ENCODE measurements around the gene SYPL1. TPM values are rescaled to one million over a fixed set of nuclear protein-coding genes. Genes with fewer than 3 reads are reported as not detected.

SYPL1 gene
- total RNA-seq, 1 experiment from 2014 or later: 78.0 TPM

- ChIA-PET CTCF (no interaction called here), POLR2A (no interaction called here), RAD21 (ENCODE audit: low non-redundant PET in 1 of 2, low total read pairs in 2 of 2, uncharacterized antibody in 2 of 2, unreplicated experiment in 2 of 2) (no interaction called here)
- no peak overlapping the region for H3K4me2 ChIP-seq (ENCODE audit: low read length)
- no peak overlapping the region for H3K9ac ChIP-seq (ENCODE audit: low read length)
- H3K9me2 ChIP-seq (ENCODE audit: insufficient read depth): no peaks in the 10 kb centered on the region
- H3K27me3 ChIP-seq (ENCODE audit: insufficient read depth, low read length): no peaks in the 10 kb centered on the region
- ATAC-seq (no peak), DNase-seq (ENCODE audit: low read depth, low spot score) (no peak)
- intact Hi-C loops (cut with micrococcal nuclease): loop anchor here (10.0 kb wide), 1 partner anchor 464 kb away; the partner anchor contains the start of gene EFCAB10
- H3K9me3 ChIP-seq (ENCODE audit: control insufficient read depth in 1 of 2, insufficient read depth in 1 of 2, low read depth in 1 of 2, low read length in 2 of 2): no peaks in the 10 kb centered on the region
- BruUV-seq (replicated peaks): no TSS peak
- no peaks in the 10 kb centered on the region for H3K36me3 ChIP-seq (ENCODE audit: control insufficient read depth in 1 of 2, insufficient read depth in 2 of 2, low read length in 2 of 2)
- H3K4me1 ChIP-seq (ENCODE audit: control insufficient read depth in 1 of 2, insufficient read depth in 2 of 2, low read length in 2 of 2): no peaks in the 10 kb centered on the region
- no peak overlapping the region for H3K27ac ChIP-seq (ENCODE audit: low read depth, low read length)
- no peak overlapping the region for H3K4me3 ChIP-seq (replicated peaks in 1 of 2; ENCODE audit: low read depth in 1 of 2, low read length in 2 of 2)
- H2AFZ ChIP-seq (ENCODE audit: low read depth, low read length, poor library complexity, severe bottlenecking): no peak overlapping the region
- TF ChIP-seq YY1 (IDR thresholded peaks at IDR 0.05; ENCODE audit: extremely low read depth, insufficient replicate concordance, low read depth, low read length) (no peak), ATF3 (IDR thresholded peaks at IDR 0.05) (no peak), REST (IDR thresholded peaks at IDR 0.05; ENCODE audit: low read depth) (no peak), ELF1 (IDR thresholded peaks at IDR 0.05; ENCODE audit: borderline replicate concordance, low read depth) (no peak), SIN3A (IDR thresholded peaks at IDR 0.05; ENCODE audit: low read depth) (no peak), ZFX (IDR thresholded peaks at IDR 0.05) (no peak), POLR2AphosphoS5 (IDR thresholded peaks at IDR 0.05; ENCODE audit: low read depth, low read length) (no peak), ZNF274 (IDR thresholded peaks at IDR 0.05; ENCODE audit: low read depth, low read length) (no peak), SP1 (IDR thresholded peaks at IDR 0.05; ENCODE audit: low read depth) (no peak), TCF7L2 (IDR thresholded peaks at IDR 0.05; ENCODE audit: borderline replicate concordance, extremely low read depth, insufficient read depth, insufficient read length) (no peak), RAD21 (IDR thresholded peaks at IDR 0.05; ENCODE audit: low read depth) (no peak), EZH2 (IDR thresholded peaks at IDR 0.05) (no peak)
- H3K79me2 ChIP-seq (ENCODE audit: insufficient read depth, low read length): no peaks in the 10 kb centered on the region
- H4K20me1 ChIP-seq (ENCODE audit: insufficient read depth): no peaks in the 10 kb centered on the region
These were observed 63.4 kb downstream of the SYPL1 start for GRCh38 chr7:106048706-106049020.

Measured in HCT116 (cell line).